Cardiac muscle cell (in vitro differentiated cells and primary cell): ENCODE measurements around the gene RITA1. TPM values are rescaled to one million over a fixed set of nuclear protein-coding genes. Genes with fewer than 3 reads are reported as not detected.
A peak's percentile ranks its signal among the peaks of the same experiment; 100 is the strongest.

ENCODE experiments used
- DNase-seq, 2 donors: peaks; one replicate each; pipeline versions ENCODE4 v3.0.0 to v3.0.0-alpha.2; 2010 to 2017; ENCODE audit warnings: low read depth in 1 of 2, low spot score in 1 of 2
- H3K27ac ChIP-seq: fragments of 200-600 bp; sonication (generic); 2 replicates; pipeline ENCODE4 v1.5.1; 2016
- H3K27me3 ChIP-seq: fragments of 200-600 bp; sonication (generic); 2 replicates; pipeline ENCODE4 v1.6.0; 2016; ENCODE audit warnings: control low read depth
- H3K36me3 ChIP-seq: fragments of 200-600 bp; sonication (generic); 2 replicates; pipeline ENCODE4 v1.5.1; 2016; ENCODE audit warnings: control low read depth
- H3K4me1 ChIP-seq: fragments of 200-600 bp; sonication (generic); 2 replicates; pipeline ENCODE4 v1.8.1; 2017; ENCODE audit warnings: low read depth, mild to moderate bottlenecking, mixed run types
- H3K4me3 ChIP-seq: fragments of 200-600 bp; sonication (generic); 2 replicates; pipeline ENCODE4 v1.5.1; 2016; ENCODE audit warnings: mild to moderate bottlenecking
- H3K9me3 ChIP-seq: fragments of 200-600 bp; sonication (generic); 2 replicates; pipeline ENCODE4 v1.5.1; 2017; ENCODE audit warnings: low read depth, mild to moderate bottlenecking, control low read depth
- polyA plus RNA-seq: library from polyadenylated mRNA; unstranded; fragments of >200 nt; fragmentation: Nextera tagmentation; extraction: Ambion mirVana; gene quantifications from 2 replicates; pipeline ENCODE4 v1.2.1, GENCODE V29; 2016
- total RNA-seq: library from RNA; depleted of rRNA; stranded (reverse); fragments of >200 nt; gene quantifications from 2 replicates; pipeline ENCODE4 v1.2.3, GENCODE V29; 2016
- TF ChIP-seq, protein P1 (sequence below): IDR thresholded peaks from 2 replicates; pipeline ENCODE4 v1.5.1; 2012; ENCODE audit warnings: low read depth, mild to moderate bottlenecking, low read length

The RITA1 gene
- total and polyA plus RNA-seq, 2 experiments from 2014 or later = 36.1 to 40.7 TPM

DNA sequence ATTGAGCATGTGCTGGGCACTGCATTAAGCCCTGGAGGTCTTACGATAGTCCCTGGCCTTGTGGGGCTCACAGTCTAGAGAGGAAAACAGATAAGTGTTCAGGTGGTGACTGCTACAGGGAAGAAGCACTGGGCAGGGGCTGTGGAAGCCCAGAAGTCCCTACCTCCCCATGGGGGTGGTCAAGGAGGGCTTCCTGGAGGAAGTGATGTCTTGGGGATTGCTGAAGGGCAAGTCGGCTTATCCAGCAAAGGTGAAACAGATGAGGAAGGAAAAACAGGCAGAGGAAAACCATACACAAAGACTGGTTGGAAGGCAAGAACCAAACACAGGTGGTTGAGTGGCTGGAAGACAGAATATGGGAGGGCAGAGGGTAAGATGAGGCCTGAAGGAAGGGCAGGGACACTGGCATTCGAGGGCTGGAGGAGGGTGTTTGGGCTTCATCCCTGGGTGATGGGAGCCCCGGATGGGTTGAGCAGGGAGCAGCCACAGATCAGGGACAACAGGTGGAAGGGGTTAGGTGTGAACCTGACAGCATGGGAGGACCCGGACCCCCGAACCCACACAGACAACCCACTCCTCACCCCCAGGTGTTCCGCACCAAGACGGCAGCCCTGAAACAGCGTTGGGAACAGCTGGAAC lies 33.2 kb upstream of the RITA1 start:
- Histone ChIP-seq H3K4me1 (no peaks in the 10 kb centered on the region), H3K9me3 (no peaks in the 10 kb centered on the region), H3K27me3 (peaks cover 59% of the 10 kb centered on the region), H3K4me3 (peak overlapping the region; percentile 28), H3K27ac (no peak overlapping the region), H3K36me3 (no peaks in the 10 kb centered on the region)
- DNase-seq = no peak
- TF ChIP-seq, protein P1, sequence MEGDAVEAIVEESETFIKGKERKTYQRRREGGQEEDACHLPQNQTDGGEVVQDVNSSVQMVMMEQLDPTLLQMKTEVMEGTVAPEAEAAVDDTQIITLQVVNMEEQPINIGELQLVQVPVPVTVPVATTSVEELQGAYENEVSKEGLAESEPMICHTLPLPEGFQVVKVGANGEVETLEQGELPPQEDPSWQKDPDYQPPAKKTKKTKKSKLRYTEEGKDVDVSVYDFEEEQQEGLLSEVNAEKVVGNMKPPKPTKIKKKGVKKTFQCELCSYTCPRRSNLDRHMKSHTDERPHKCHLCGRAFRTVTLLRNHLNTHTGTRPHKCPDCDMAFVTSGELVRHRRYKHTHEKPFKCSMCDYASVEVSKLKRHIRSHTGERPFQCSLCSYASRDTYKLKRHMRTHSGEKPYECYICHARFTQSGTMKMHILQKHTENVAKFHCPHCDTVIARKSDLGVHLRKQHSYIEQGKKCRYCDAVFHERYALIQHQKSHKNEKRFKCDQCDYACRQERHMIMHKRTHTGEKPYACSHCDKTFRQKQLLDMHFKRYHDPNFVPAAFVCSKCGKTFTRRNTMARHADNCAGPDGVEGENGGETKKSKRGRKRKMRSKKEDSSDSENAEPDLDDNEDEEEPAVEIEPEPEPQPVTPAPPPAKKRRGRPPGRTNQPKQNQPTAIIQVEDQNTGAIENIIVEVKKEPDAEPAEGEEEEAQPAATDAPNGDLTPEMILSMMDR = no peak

DNA sequence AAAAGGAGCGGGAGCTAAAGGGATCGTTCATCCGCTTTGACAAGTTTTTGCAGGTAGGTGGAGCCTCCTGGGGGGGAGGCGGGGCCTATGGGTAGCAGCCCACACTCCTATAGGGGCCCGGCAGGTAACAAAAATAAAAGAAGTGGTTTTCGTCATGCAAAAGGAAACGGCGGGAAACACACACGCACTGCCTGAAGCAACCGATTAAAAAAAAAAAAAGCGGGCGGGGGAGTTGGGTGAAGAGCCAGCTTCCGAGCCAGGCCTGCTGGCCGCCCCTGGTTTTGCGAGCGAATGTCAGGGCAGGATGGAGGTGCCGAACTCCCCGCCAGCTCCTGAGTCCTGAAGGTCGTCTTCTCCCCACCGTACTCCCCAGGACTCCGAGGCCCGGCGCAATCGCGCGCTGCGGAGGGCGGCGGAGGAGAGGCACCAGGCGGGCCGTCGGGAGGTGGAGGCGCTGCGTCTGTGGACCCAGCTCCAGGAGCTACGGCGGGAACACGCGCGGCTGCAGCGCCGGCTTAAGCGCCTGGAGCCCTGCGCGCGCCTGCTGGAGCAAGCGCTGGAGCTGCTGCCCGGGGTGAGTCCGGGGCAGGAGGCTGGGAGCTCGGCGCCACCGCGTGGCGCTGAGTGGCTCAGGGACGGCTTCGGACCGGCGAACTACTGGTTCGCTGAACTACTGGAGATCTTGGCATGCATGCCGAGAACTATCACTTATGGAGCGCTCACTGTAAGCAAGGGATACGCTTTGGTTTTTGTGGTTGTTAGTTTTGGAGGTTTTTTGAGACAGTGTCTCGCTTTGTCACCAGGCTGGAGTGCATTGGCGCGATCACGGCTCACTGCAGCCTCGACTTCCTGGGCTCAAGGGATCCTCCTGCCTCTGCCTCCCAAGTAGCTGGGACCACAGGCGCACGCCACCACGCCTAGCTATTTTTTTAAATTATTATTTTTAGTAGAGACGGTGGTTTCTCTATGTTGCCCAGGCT lies 32.4 kb upstream of the RITA1 start:
- TF ChIP-seq, protein P1 = peak; percentile 54
- Histone ChIP-seq H3K4me3 (peak overlapping the region; percentile 28), H3K27me3 (peaks cover 59% of the 10 kb centered on the region), H3K27ac (no peak overlapping the region), H3K4me1 (no peaks in the 10 kb centered on the region), H3K9me3 (no peaks in the 10 kb centered on the region), H3K36me3 (no peaks in the 10 kb centered on the region)
- DNase-seq = peak; percentile 75 to 84

DNA sequence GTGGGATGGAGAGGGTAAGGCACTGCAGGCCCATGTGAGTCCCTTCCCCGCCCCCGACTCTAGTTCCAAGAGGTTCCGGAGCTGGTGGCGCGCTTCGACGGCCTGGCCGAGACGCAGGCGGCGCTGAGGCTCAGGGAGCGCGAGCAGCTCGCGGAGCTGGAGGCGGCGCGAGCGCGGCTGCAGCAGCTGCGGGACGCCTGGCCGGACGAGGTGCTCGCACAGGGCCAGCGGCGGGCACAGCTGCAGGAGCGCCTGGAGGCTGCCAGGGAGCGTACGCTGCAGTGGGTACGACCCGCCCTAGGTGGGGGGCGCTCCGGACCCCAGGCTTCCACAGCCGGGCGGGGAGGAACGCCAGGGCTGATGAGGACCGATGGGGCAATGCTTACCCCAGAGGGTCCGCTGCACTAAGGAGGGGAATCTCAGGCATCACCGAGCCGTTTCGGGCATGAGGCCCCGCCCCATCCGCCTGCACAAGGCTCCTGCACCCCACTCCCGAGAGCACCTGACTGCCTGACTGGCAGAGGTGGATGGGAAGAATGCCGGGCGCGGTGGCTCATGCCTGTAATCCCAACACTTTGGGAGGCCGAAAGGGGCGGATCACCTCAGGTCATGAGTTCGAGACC lies 31.1 kb upstream of the RITA1 start:
- peak overlapping the region; percentile 10 for H3K4me3 ChIP-seq
- H3K27me3 ChIP-seq = peaks cover 59% of the 10 kb centered on the region
- H3K27ac ChIP-seq = no peak overlapping the region
- TF ChIP-seq, protein P1 = no peak
- H3K9me3 ChIP-seq = no peaks in the 10 kb centered on the region
- peak; percentile 44 to 75 for DNase-seq
- no peaks in the 10 kb centered on the region for H3K4me1 ChIP-seq
- peaks cover 6% of the 10 kb centered on the region for H3K36me3 ChIP-seq

DNA sequence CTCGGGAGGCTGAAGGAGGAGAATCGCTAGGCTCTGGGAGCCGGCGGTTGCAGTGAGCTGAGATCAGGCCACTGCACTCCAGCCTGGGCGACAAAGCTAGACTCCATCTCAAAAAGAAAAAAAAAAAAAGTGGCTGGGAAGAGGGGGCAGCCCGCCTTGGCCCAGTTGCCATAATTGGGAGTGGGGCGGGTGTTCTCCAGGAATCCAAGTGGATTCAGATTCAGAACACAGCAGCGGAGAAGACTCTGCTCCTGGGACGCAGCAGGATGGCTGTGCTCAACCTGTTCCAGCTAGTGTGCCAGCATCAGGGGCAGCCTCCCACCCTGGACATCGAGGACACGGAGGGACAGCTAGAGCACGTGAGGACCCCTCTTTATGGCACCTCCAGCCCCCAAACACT lies 30.5 kb upstream of the RITA1 start:
- peaks cover 59% of the 10 kb centered on the region for H3K27me3 ChIP-seq
- no peaks in the 10 kb centered on the region for H3K9me3 ChIP-seq
- H3K4me3 ChIP-seq = no peak overlapping the region

DNA sequence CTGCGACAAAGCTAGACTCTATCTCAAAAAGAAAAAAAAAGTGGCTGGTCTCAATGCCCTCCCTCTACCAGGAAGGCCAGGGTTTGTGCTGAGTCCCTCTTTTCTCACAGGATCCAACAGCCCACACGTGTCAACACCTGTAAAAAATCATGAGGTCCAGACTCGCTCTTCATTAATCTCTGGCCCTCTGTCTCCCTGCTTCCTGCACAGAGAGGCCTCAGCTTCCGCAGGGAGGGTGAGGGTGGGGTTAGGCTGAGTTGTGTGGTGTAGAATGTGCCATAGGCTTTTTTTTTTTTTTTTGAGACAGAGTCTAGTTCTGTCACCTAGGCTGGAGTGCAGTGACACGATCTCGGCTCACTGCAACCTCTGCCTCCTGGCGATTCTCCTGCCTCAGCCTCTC lies 29.9 kb upstream of the RITA1 start:
- Histone ChIP-seq H3K4me1 (no peaks in the 10 kb centered on the region), H3K36me3 (peaks cover 7% of the 10 kb centered on the region), H3K9me3 (no peaks in the 10 kb centered on the region), H3K4me3 (no peak overlapping the region), H3K27ac (no peak overlapping the region), H3K27me3 (peaks cover 59% of the 10 kb centered on the region)
- TF ChIP-seq, protein P1 = no peak
- DNase-seq = no peak

More for the DNA sequence above, 30.5 kb upstream of the RITA1 start:
- no peaks in the 10 kb centered on the region for H3K4me1 ChIP-seq
- H3K27ac ChIP-seq = no peak overlapping the region
- TF ChIP-seq, protein P1 = no peak
- DNase-seq = no peak
- peaks cover 7% of the 10 kb centered on the region for H3K36me3 ChIP-seq
